SK-N-MC (cell line): ENCODE data around the gene LHFPL6.

Source experiments
- EZH2 ChIP-seq: fragments of 200-600 bp; sonication (generic); IDR thresholded peaks from one replicate; pipeline ENCODE4 v1.6.1; 2017; ENCODE audit warnings: antibody characterized with exemption
- FOXP2 ChIP-seq: optimal IDR thresholded peaks from 2 replicates; pipeline ENCODE3; 2011; ENCODE audit warnings: mild to moderate bottlenecking, moderate library complexity; ENCODE audit not compliant: insufficient read depth; ENCODE audit errors: extremely low read length, control extremely low read depth
- POLR2AphosphoS5 ChIP-seq: IDR thresholded peaks from 2 replicates; pipeline ENCODE4 v1.6.1; 2012; ENCODE audit warnings: mild to moderate bottlenecking, low read depth, low read length, borderline replicate concordance

- no peak for TF ChIP-seq EZH2
- TF ChIP-seq POLR2AphosphoS5, result no peak
- no peak for TF ChIP-seq FOXP2
These were observed 43.1 kb upstream of the LHFPL6 start for GRCh38 chr13:39646122-39646521.
